GM18858 (cell line): ENCODE results near the gene PJVK.

Experiments used
- ATAC-seq: cut with Tn5 transposase; IDR thresholded peaks from one replicate; pipeline ENCODE4 v1.9.1; 2021; ENCODE audit not compliant: unreplicated experiment

Gene PJVK

GRCh38 chr2:178480227-178481181 lies 29.3 kb downstream of the PJVK start, which contains the start of gene PLEKHA3:
Gene PLEKHA3, plus strand, starts transcription at chr2:178480457. Its CDS starts 413 bp downstream, at chr2:178480870.
- peak; percentile 40 for ATAC-seq

- ATAC-seq = peak; percentile 45
Measured at GRCh38 chr2:178482437-178482836, 31.3 kb downstream of the PJVK start.

- ATAC-seq = no peak
Measured at GRCh38 chr2:178484245-178485041, 33.3 kb downstream of the PJVK start.

- ATAC-seq = no peak
Measured at GRCh38 chr2:178485356-178485755, 34.2 kb downstream of the PJVK start.

- no peak for ATAC-seq
Measured at GRCh38 chr2:178491612-178492011, 40.4 kb downstream of the PJVK start.

GRCh38 chr2:178496049-178496448 lies 44.9 kb downstream of the PJVK start:
- no peak for ATAC-seq

GRCh38 chr2:178498137-178498536 lies 47.0 kb downstream of the PJVK start:
- no peak for ATAC-seq

GRCh38 chr2:178499640-178500039 lies 48.5 kb downstream of the PJVK start:
- ATAC-seq = no peak

GRCh38 chr2:178502751-178503150 lies 51.6 kb downstream of the PJVK start:
- no peak for ATAC-seq

- ATAC-seq = no peak
Measured at GRCh38 chr2:178506101-178506500, 54.9 kb downstream of the PJVK start.

GRCh38 chr2:178506524-178506923 lies 55.3 kb downstream of the PJVK start:
- ATAC-seq = no peak

- ATAC-seq = no peak
Measured at GRCh38 chr2:178506949-178507348, 55.8 kb downstream of the PJVK start.

GRCh38 chr2:178508646-178509045 lies 57.5 kb downstream of the PJVK start:
- ATAC-seq = no peak

- no peak for ATAC-seq
Measured at GRCh38 chr2:178510384-178510783, 59.2 kb downstream of the PJVK start.
